HG03066 (cell line): ENCODE results near the gene ANKS6.

Experiments
- ATAC-seq: cut with Tn5 transposase; IDR thresholded peaks from one replicate; pipeline ENCODE4 v1.9.1; 2021; ENCODE audit warnings: low read depth; ENCODE audit not compliant: unreplicated experiment

Gene ANKS6

GRCh38 chr9:98774746-98775145 is 21.6 kb downstream of the ANKS6 start:
- ATAC-seq, result no peak

- ATAC-seq, result no peak
Measured at GRCh38 chr9:98773721-98774120, 22.6 kb downstream of the ANKS6 start.

GRCh38 chr9:98772364-98773155 is 23.8 kb downstream of the ANKS6 start:
- no peak for ATAC-seq

GRCh38 chr9:98771209-98771874 is 25.0 kb downstream of the ANKS6 start:
- no peak for ATAC-seq

DNA sequence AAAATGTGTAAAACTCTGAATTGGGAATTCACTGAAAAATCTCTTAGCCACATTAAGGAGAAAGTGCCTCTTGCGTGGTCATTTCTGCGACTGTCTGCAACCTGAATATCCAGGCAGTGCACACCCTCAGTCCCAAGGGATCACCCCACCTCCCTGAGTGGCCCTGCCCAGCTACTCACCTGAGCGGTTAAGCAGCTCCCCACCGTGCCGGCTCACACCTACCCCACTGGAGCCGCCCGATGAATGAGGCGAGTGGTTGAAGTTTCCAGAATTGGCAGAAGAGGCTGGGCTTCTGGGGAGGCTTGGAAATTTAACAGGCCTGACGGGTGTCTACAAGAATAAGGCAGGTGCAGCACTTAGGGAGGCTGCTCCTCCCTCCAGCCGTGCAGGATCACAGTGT is 25.6 kb downstream of the ANKS6 start:
- no peak for ATAC-seq

DNA sequence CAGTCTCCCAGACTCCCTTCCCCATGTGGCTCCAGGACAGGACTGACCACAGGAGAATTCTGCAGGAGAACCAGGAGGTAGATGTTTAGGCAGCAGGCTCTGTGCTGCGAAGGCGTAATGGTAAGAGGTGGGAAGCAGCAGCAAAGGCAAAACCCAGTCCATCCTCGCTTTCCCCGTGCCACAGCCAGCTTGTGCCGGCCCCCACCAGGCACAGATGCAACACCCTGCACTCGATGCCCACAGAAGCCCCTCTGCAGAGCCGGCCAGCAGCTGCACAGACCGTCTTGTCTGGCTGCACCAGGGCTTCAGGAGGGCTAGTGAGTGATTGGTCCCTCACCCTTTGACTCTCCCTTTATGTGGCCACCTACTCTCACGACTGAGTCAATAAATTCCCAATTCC is 28.0 kb downstream of the ANKS6 start:
- ATAC-seq, result no peak

- no peak for ATAC-seq
Measured at GRCh38 chr9:98767915-98768314, 28.4 kb downstream of the ANKS6 start.

DNA sequence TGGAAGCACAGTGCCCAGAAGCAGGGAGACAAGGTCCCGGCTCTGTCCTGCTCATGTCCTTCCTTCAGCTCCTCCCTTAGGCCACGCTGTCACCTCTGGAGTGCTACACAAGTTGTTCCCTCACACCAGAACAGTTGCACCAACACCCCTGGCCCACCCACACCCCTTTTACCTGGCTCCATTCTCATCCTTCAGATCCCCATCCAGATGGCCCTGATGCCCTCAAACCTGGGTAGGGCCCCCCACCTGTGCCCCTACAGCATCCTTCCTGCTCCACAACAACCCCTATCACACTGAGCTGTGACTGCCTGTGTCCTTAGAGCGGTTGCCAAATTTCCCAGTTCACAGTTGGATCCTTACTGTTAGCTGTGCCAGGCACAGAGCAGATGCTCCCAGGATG is 29.2 kb downstream of the ANKS6 start:
- no peak for ATAC-seq

DNA sequence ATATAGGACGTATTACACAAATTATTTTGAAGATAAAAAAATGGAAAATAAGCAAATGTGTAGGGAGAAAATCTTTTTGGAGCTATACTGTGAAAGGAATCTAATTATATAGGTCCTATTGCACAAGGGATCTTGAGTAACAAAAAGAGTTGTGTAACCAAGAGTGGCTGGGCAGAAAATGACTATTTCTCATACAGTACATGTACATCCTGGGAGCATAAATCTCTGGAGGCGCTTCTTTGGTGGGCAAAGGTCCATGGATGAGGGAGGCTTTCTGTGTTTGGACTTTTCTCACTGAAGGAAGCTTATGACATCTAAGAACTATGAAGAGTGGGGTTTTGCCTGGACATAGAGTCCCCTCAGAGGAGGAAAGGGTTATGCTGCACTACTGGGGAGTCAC is 29.8 kb downstream of the ANKS6 start:
- ATAC-seq, result no peak

- no peak for ATAC-seq
Measured at GRCh38 chr9:98765256-98765655, 31.1 kb downstream of the ANKS6 start.

DNA sequence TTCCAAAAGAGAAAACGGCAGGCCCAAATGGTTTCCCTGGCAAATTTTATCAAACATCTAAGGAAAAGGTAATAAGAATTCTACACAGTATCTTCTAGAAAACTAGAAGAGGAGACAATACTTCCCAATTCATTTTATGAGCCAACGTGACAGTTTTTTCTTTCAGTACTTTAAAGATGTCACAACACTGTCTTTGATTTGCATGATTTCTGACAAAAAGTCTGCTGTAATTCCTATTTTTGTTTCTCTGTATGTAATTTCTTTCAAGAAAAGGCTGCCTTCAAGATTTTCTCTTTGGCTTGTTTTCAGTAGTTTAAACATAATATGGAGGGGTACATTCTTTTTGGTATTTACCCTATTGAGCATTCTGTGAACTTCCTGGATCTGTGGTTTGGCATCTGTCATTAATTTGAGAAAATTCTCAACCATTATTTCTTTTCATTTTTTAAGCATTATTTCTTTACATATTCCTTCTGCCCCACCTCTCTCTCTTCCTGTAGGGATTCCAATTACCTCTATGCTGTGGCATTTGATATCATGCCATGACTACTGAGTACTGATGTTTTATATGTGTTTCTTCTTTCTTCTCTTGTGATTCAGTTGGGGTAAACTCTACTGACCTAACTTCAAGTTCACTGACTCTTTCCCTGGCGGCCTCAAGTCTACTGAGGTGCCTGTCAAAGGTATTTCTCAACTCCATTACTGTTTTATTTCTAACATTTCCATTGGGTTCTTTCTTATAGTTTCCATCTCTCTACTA is 32.2 kb downstream of the ANKS6 start:
- ATAC-seq, result no peak

- no peak for ATAC-seq
Measured at GRCh38 chr9:98760231-98760630, 36.1 kb downstream of the ANKS6 start.

GRCh38 chr9:98755006-98755618 is 41.2 kb downstream of the ANKS6 start:
- no peak for ATAC-seq

GRCh38 chr9:98751210-98751609 is 45.1 kb downstream of the ANKS6 start:
- no peak for ATAC-seq

DNA sequence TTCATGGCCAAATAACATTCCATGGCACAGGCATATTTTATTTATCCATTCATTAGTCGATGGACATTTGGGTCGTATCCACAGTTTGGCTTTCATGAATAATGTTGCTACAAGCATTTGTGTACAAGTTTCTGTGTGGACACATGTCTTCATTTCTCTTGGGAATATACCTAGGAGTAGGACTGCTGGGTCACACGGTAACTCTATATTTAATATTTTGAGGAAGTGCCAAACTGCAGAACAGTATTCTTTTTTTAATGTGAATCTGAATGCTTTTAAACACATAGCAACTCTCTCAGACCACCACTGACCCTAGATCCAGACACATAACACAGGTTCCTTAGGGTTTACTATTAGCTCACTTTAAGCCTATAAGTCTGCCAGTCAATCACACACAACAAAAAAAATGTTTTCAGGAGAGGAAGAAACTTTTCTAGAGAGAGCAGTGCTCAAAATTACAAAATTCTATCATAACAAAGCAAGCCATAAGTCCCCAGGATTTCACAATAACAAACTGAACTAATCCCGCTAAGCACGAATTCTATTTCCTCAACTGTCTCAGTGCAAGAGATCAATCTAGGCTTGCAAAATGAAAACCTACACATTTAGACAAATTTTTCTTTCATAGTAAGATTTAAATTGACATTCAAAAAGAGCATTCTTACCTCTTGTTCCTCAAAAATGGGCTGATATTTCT is 45.8 kb downstream of the ANKS6 start:
- no peak for ATAC-seq

GRCh38 chr9:98747476-98747875 is 48.9 kb downstream of the ANKS6 start:
- ATAC-seq, result no peak

DNA sequence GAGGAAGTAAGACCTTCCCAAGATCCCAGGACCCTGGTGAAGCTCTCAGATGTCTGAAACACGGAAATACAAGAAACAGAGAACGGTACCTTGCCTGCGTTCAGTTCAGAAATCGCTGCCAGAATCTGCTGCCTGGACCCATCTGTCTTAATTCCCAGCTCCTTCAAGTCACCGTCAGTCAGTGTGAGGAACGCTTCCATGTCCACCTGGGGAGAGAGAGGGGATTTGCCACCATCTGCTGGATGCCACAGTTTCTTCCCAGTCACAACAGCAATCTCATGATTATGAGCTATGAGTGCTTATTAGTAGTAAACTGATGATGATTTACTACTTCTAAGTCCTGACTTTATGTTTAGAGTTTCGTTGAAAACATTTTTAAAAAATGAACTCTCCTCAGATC is 50.9 kb downstream of the ANKS6 start:
- no peak for ATAC-seq

- no peak for ATAC-seq
Measured at GRCh38 chr9:98743818-98744611, 52.3 kb downstream of the ANKS6 start.

DNA sequence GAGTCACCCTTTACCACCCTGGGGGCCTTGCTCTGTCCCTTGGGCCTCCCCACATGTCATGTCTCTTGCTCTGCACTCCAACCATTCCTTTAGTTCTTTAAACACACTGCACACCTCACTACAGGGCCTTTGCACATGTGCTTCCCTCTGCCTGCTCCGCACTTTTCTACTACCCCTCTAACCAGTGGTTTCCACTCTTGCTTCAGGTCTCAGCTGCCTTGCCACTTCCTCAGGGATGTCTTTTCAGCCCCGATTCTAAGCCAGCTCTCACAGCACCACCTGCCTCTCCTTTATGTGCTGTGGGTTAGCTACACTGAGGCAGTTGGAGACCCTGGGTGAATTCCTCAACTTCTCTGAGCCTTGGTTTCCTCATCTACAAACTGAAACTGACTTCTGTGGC is 53.0 kb downstream of the ANKS6 start:
- ATAC-seq, result no peak
